AG04450 (cell line): ENCODE results near the gene ERLIN1. TPM values are rescaled to one million over a fixed set of nuclear protein-coding genes. Genes with fewer than 3 reads are reported as not detected.

ENCODE experiments used
- CTCF ChIA-PET: fragments of 300-600, 350-600 bp; formaldehyde crosslinking; extraction: SDS; loops from one replicate; lab custom pipeline; 2022; ENCODE audit warnings: antibody characterized with exemption, inconsistent platforms; lab: Charles Lee
- POLR2A ChIA-PET: fragments of 350-600 bp; formaldehyde crosslinking; extraction: SDS; loops from one replicate; lab custom pipeline; 2021; ENCODE audit warnings: antibody characterized with exemption, inconsistent platforms; lab: Yijun Ruan, JAX
- DNase-seq: peaks from one replicate; pipeline ENCODE4 v3.0.0-alpha.2; 2011; ENCODE audit warnings: low read depth, low spot score
- H3K27ac ChIP-seq: one replicate; pipeline ENCODE4 v1.5.1; 2012; ENCODE audit warnings: low read depth, low read length, control low read depth
- H3K27me3 ChIP-seq: one replicate; pipeline ENCODE4 v1.6.0; 2012; ENCODE audit warnings: low read length; ENCODE audit not compliant: control insufficient read depth, insufficient read depth
- H3K4me3 ChIP-seq: 2 replicates; pipeline ENCODE4 v1.5.1; 2011; ENCODE audit warnings: mild to moderate bottlenecking, low read depth, low read length, control low read depth
- H3K9me3 ChIP-seq: 2 replicates; pipeline ENCODE4 v1.5.1; 2012; ENCODE audit warnings: low read length; ENCODE audit not compliant: control insufficient read depth, insufficient read depth
- polyA plus RNA-seq: library from polyadenylated mRNA; depleted of rRNA; stranded (reverse); fragments of >200 nt; gene quantifications from 2 replicates; pipeline ENCODE4 v1.2.3, GENCODE V29; 2011
- TF ChIP-seq, protein P1 (sequence below): IDR thresholded peaks from 2 replicates; pipeline ENCODE4 v1.5.1; 2011; ENCODE audit warnings: low read depth, low read length, control low read depth, inconsistent platforms

ERLIN1 gene
- polyA plus RNA-seq, 1 experiment: 50.1 TPM

DNA sequence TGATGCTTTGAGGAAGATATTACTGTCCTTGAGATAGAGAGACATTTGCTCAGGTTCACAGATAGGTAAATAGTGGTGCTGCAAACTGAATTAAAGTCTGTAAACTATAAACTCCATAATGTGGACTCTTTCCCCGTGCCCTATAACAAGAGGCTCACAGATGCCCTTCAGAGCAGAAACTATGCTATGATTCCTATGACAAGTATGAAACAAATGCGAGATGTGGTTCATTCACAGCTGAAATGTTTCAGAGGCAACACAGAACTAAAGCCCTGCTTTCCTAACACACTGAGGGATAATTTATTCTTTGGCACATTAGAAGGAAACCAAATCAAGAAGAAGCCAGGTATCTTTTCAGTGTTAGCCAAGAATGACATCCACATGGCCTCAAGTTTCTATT is 30.2 kb upstream of the ERLIN1 start:
- Histone ChIP-seq H3K4me3 (no peak overlapping the region), H3K27ac (no peak overlapping the region), H3K27me3 (no peaks in the 10 kb centered on the region), H3K9me3 (no peaks in the 10 kb centered on the region)
- TF ChIP-seq, protein P1, sequence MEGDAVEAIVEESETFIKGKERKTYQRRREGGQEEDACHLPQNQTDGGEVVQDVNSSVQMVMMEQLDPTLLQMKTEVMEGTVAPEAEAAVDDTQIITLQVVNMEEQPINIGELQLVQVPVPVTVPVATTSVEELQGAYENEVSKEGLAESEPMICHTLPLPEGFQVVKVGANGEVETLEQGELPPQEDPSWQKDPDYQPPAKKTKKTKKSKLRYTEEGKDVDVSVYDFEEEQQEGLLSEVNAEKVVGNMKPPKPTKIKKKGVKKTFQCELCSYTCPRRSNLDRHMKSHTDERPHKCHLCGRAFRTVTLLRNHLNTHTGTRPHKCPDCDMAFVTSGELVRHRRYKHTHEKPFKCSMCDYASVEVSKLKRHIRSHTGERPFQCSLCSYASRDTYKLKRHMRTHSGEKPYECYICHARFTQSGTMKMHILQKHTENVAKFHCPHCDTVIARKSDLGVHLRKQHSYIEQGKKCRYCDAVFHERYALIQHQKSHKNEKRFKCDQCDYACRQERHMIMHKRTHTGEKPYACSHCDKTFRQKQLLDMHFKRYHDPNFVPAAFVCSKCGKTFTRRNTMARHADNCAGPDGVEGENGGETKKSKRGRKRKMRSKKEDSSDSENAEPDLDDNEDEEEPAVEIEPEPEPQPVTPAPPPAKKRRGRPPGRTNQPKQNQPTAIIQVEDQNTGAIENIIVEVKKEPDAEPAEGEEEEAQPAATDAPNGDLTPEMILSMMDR: no peak
- no peak for DNase-seq
- POLR2A ChIA-PET: no interaction called here
- CTCF ChIA-PET: interaction anchor here (0.6 kb wide), 1 partner anchor 12 kb away, joined by 4 read pairs; no protein-coding TSS in a partner anchor

- TF ChIP-seq, protein P1: no peak
- H3K27ac ChIP-seq: no peak overlapping the region
- DNase-seq: no peak
- H3K4me3 ChIP-seq: no peak overlapping the region
- H3K27me3 ChIP-seq: no peaks in the 10 kb centered on the region
- ChIA-PET CTCF (no interaction called here), POLR2A (no interaction called here)
- no peaks in the 10 kb centered on the region for H3K9me3 ChIP-seq
These were observed 23.5 kb upstream of the ERLIN1 start for GRCh38 chr10:100209303-100209702.

DNA sequence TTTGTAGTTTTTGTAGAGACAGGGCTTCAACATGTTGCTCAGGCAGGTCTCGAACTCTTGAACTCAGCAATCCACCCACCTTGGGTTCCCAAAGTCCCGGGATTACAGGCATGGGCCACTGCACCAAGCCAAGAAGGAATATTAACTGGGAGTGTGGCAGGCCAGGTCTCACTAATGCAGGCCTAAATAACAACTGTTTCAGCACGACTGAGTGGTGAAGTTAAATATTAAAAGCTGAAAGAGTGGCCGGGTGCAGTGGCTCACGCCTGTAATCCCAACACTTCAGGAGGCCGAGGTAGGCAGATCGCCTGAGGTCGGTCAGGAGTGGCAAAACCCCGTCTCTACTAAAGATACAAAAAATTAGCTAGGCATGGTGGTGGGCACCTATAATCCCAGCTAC is 22.4 kb upstream of the ERLIN1 start:
- DNase-seq: no peak

DNA sequence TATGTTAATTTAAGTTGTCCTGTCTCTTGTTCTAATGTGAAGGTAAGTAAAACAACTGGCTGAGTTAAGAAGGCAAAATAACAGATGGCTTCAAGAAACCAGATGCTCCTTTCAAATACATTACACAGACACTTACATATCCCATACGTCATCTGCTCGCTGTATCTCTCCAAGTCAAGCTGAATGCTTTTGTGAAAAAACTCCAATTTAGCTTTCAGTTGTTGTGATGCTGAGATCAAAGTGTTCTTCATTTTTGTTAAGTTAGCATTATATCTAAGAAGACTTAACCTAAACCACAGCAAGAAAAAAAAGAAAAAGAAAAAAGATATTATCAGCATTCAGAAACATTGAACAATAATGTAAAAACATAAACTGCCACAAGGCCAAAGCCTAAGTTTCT is 18.5 kb upstream of the ERLIN1 start:
- Histone ChIP-seq H3K9me3 (no peaks in the 10 kb centered on the region), H3K4me3 (no peak overlapping the region), H3K27me3 (no peaks in the 10 kb centered on the region), H3K27ac (no peak overlapping the region)
- TF ChIP-seq, protein P1: no peak
- ChIA-PET CTCF (interaction anchor here (0.6 to 1.8 kb wide), 2 partner anchors 359 to 595 kb away, joined by 4 to 7 read pairs; no protein-coding TSS in a partner anchor), POLR2A (no interaction called here)
- DNase-seq: no peak

More for the DNA sequence above, 22.4 kb upstream of the ERLIN1 start:
- ChIA-PET POLR2A (no interaction called here), CTCF (no interaction called here)
- TF ChIP-seq, protein P1: no peak
- no peak overlapping the region for H3K27ac ChIP-seq
- H3K9me3 ChIP-seq: no peaks in the 10 kb centered on the region
- no peaks in the 10 kb centered on the region for H3K27me3 ChIP-seq
- no peak overlapping the region for H3K4me3 ChIP-seq

DNA sequence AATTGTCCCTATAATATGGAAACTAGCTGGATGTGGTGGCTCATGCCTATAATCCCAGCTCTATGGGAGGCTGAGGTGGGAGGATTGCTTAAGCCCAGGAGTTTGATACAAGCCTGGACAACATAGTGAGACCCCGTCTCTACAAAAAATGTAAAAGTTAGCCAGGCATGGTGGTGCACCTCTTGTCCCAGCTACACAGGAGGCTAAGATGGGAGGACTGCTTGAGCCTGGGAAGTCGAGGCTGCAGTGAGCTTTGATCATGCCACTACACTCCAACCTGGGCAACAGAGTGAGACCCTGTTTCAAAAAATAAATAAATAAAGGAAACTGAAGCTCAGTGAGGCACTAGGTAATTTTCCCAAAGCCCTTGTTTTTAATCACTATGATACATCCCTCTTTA is 15.7 kb upstream of the ERLIN1 start:
- no peaks in the 10 kb centered on the region for H3K9me3 ChIP-seq
- no peak for DNase-seq
- ChIA-PET CTCF (interaction anchor here (3.7 kb wide), 1 partner anchor 356 kb away, joined by 13 read pairs; no protein-coding TSS in a partner anchor), POLR2A (no interaction called here)
- no peak overlapping the region for H3K4me3 ChIP-seq
- no peak overlapping the region for H3K27ac ChIP-seq
- TF ChIP-seq, protein P1: no peak
- H3K27me3 ChIP-seq: no peaks in the 10 kb centered on the region
